LoVo (cell line): ENCODE measurements around the gene ZNF219.

ENCODE experiments used
- DNase-seq: peaks from one replicate; pipeline ENCODE4 v3.0.0-alpha.2; 2016; ENCODE audit warnings: low spot score

Gene ZNF219

DNA sequence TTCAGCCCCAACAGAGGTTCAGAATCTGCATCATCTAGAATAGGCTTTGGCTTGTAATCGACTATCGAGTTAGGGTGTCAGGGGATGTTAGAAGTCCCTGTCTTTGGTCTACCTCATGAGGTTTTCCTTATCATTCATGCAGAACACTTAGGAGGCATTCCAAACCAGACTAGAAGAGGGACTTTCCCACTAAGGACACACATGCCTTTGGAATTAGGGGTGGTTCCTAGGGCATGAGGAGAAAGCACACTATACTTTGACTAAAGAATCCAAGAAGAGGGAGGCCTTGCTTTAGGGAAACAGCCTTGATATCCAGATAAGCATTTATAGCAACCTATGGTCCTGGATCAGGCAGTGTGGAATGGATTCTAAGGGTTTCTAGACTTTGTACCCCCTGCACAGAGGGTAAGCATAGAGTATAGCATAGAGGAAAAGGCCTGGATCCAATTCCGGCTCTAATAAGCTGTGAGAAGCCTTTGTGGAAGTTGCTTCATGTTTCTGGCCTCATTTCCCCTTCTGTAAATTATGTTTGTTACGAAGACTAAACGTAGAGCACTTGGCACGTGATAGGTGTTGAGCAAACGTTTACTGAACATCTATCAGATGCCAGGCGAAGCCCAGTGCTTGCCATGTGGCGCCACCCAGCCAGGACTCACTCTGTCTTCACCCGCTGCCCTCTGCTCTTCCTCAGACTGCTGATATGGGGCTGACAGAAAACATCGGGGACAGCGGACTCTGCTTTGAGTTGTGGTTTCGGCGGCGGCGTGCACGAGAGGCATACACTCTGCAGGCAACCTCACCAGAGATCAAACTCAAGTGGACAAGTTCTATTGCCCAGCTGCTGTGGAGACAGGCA, 13.2 kb downstream of the ZNF219 start:
- DNase-seq: no peak

GRCh38 chr14:21084396-21084795, 14.1 kb downstream of the ZNF219 start:
- no peak for DNase-seq

DNA sequence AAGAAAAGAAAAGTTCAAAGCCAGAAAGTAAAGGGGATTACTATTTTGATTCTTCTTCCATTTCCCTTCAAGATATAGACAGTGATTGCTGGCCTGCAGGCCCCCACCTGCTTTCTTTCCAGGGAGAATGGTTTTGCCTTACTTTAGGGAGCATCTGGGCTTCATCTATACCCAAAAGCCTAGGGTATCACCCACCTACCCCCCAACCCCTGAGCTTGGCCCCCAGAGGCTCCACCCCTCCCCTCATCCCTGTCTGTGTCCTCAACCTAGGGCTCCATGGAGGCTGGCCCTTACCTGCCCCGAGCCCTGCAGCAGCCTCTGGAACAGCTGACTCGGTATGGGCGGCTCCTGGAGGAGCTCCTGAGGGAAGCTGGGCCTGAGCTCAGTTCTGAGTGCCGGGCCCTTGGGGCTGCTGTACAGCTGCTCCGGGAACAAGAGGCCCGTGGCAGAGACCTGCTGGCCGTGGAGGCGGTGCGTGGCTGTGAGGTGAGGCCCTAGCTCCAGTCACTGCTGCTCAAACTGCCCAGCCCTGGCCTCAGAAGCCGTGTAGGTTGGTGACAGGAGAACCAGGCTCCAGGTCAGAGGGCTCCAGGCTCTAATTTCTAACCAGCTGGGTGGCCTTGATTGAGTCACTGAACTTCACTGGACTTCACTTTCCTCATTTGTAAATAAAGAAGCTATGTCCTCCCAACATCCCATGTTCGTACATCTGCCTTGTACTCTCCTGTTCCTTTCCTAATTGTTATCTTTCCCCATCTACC, 14.7 kb downstream of the ZNF219 start:
- DNase-seq: no peak

- DNase-seq: no peak
Observed at GRCh38 chr14:21081521-21082142, 16.8 kb downstream of the ZNF219 start.

GRCh38 chr14:21078726-21079125, 19.7 kb downstream of the ZNF219 start:
- DNase-seq: no peak

GRCh38 chr14:21078287-21078686, 20.2 kb downstream of the ZNF219 start:
- DNase-seq: no peak

DNA sequence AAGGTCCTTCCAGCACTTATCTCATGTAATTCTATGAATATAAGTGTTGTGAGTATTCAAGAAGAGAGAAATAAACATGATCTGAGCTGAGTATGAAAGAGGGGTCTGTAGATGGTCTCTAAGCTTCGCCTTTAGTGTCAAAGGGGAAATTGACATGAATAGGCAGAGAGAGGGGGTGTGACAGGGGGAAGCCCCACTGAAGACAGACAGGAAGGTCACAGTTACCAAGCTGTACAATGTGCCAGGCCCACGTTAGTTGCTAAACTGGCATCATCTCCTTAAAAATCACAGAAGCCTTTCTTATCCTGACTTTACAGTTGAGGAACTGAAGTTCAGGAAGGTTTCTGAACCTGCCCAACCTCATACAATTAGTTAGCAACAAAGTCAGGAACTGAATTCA, 20.8 kb downstream of the ZNF219 start:
- no peak for DNase-seq

DNA sequence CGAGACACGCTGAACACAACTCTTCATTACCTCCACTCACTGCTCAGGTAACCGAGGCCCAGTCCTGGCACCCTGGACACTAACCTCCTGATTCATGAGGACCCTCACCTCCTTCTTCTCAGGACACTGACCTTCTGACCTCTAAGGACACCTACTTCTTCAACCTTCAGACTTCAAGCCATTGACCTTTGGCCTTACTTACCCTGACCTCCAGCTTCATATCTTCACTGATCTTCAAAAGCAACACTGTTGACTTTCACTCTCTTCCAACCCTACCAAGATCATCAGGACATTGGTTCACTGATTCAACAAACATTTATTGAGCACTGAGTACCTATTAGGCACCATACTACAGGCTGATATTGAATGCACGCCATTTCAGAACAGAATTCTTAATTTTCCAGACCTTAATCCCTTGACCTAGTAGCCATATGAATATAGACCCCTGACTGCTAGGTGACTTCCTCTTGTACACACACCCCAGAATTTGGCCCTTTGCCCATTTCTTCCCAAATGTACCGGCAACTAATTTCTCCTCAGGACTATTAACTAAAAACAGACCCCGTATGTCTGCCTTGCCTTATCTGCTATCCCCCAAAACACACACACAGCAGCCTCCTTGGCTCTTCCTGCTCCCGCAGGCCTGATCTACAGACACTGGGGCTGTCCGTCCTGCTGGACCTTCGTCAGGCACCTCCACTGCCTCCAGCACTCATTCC, 22.6 kb downstream of the ZNF219 start:
- no peak for DNase-seq

DNA sequence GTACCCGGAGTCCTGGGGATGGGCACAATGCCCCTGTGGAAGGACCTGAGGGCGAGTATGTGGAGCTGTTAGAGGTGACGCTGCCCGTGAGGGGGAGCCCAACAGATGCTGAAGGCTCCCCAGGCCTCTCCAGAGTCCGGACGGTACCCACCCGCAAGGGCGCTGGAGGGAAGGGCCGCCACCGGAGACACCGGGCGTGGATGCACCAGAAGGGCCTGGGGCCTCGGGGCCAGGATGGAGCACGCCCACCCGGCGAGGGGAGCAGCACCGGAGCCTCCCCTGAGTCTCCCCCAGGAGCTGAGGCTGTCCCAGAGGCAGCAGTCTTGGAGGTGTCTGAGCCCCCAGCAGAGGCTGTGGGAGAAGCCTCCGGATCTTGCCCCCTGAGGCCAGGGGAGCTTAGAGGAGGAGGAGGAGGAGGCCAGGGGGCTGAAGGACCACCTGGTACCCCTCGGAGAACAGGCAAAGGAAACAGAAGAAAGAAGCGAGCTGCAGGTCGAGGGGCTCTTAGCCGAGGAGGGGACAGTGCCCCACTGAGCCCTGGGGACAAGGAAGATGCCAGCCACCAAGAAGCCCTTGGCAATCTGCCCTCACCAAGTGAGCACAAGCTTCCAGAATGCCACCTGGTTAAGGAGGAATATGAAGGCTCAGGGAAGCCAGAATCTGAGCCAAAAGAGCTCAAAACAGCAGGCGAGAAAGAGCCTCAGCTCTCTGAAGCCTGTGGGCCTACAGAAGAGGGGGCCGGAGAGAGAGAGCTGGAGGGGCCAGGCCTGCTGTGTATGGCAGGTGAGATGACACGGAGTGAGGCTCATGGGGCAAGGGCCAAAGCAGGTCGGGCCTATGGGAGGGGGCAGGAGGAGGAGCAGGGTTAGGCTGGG, 23.8 kb downstream of the ZNF219 start:
- no peak for DNase-seq

DNA sequence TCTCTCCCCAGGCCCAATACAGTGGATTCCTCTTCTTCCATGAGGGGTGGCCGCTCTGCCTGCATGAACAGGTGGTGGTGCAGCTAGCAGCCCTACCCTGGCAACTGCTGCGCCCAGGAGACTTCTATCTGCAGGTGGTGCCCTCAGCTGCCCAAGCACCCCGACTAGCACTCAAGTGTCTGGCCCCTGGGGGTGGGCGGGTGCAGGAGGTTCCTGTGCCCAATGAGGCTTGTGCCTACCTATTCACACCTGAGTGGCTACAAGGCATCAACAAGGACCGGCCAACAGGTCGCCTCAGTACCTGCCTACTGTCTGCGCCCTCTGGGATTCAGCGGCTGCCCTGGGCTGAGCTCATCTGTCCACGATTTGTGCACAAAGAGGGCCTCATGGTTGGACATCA, 24.5 kb downstream of the ZNF219 start:
- DNase-seq: no peak

DNA sequence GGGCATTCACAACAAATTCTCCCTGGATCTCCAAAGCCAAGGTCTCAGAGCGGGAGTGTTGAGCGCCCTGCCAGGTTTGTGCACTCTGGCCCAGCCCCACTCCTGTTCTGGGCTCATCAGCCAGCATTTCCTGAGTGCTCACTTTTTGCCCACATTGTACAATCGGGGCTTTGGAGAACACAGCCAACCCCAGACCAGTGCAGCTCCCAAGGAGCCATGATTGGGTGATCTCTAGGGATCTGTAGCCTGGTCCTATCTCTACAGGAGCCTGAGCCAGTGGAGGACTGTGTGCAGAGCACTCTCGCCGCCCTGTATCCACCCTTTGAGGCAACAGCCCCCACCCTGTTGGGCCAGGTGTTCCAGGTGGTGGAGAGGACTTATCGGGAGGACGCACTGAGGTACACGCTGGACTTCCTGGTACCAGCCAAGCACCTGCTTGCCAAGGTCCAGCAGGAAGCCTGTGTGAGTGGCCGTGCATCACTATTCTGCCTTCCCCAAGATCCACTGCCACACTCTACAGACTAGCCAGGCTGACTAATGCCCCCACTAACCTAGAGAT, 25.6 kb downstream of the ZNF219 start:
- DNase-seq: no peak

DNA sequence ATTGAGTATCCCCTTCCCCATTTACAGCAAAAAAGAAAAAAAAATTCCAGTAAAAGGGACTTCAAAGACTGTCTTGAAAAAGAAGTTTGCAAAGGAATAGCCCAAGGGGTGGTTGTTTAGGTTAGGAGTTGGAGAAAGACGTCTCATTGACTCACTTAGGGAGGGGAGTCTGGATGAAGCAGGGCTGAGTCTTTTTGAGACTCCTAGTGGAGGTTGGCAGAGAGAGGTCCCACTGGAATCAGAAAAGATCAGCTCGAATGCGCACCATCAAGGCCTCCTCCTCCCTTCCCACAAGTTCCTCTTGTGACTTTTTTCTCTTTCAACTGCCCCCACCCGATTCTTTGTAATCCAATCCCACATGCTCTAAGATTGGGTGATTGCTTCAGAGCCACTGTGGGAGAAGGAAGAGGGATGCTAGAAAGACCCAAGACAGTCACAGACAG, 26.4 kb downstream of the ZNF219 start:
- no peak for DNase-seq

DNA sequence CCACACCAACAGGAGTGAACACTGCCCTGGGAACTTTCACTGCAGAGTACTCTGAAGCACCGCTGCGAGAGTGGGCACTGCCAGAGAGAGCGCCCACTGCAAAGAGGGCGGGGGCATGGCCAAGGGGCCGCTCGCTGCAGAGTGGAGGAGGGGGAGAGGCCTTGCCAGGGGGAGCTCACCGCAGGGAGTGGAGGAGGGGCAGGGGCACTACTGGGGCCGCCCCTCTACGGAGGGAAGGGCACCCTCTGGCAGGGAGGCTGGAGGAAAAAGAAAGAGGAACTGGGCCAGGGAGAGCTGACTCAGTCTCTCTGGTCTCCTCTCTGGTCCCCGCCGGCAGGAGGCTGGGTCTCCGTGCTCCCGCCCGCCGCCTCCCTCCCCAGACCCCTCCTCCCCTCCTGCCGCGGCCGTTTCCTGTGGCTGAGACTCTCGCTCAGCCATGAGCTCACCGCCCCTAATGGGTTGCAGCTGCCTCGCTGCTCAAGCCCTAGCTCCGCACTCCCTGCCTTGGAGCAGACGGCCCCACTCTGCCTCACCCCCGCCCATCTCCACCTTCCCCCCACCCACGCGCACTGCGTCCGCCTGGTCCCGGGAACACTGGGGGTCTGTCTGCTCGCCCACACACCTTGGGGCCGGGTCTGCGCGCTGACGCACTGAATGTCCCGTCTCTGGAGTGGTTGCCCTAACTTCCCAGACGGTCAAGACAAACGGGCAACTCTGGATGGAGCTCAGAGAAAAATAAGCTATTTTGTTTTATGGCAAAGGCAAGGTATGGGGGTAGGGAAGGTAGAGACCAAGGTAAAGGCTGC, 27.0 kb downstream of the ZNF219 start:
- no peak for DNase-seq

DNA sequence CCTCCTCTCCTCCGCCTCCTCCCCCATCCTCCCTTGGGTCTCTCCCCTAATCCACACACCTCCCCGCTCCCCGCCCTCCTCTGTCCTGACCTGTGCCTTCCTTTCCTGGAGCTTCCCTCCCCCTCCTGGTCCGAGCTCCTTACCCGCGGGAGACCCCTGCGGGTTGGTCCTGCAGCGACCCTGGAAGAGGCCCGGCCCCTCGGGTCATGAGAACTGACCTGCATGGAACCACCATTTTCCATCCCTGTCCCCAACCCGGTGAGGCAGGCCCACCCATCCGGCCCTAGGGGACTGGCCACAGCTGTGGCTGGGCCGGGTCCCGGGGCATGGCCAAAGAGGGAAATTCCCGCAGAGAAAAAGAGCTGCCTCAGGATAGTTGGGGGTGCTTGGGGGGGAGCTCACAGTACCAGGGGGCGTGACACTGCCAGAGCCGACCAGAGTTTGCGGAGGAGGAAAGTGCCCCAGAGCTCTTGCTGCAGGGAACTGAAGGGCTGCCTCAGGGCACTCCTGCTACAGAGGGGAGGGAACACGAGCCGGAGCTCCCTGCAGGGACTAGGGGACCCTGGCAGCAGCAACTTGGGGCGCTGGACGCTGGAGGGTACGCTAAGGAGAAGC, 27.7 kb downstream of the ZNF219 start:
- no peak for DNase-seq

GRCh38 chr14:21070083-21070609, 28.3 kb downstream of the ZNF219 start, which contains the start of gene ARHGEF40:
TSS of gene ARHGEF40 (plus strand) at chr14:21070304. CDS start at chr14:21070397, 93 bp downstream.
- peak; percentile 23 for DNase-seq

DNA sequence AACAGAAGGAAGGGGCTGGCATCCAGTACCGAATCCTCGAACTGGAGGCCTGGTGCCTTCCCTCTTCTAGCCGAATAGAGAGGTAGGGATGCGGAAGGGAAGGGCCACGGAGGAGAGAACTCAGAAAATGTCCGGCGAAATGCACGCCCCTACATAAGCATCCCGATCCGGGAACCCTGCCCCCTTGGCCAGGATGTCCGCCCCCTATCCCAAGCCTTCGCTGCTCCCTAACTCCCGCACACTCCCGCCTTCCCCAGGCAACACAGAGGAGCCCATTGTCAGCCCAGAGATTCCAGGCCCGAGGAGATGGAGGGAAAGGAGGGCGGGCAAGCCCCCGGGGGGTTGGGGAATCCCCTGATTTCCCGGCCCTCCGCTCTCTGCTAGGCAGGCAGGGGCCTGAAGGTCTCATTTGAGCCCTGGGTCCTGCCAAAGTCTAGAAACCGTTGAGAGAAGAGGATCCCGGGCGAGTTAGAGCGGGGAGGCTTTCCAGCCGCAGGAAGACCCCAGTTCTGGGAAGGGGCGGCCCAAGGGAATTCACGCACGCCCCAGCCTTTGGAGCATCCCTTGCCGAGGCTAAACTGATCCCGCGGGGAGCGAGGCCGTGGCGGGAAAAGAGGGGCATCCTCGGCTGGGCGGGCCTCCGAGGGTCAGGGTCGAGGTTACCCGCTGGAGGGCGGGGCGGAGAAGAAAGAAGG, 28.9 kb downstream of the ZNF219 start:
- no peak for DNase-seq

GRCh38 chr14:21068521-21069387, 29.7 kb downstream of the ZNF219 start:
- peak; percentile 49 for DNase-seq
